ELR (cell line): Measurements from ENCODE around the gene SLC16A14.
"Not testable (repeated sequence)": the region's sequence is repeated elsewhere in the genome, so short reads cannot be mapped to it uniquely, and the experiment has no call there.

ENCODE experiments used
- DNase-seq: peaks from one replicate; pipeline ENCODE4 v3.0.0-alpha.2; 2015; ENCODE audit warnings: low read depth

SLC16A14 gene, protein sequence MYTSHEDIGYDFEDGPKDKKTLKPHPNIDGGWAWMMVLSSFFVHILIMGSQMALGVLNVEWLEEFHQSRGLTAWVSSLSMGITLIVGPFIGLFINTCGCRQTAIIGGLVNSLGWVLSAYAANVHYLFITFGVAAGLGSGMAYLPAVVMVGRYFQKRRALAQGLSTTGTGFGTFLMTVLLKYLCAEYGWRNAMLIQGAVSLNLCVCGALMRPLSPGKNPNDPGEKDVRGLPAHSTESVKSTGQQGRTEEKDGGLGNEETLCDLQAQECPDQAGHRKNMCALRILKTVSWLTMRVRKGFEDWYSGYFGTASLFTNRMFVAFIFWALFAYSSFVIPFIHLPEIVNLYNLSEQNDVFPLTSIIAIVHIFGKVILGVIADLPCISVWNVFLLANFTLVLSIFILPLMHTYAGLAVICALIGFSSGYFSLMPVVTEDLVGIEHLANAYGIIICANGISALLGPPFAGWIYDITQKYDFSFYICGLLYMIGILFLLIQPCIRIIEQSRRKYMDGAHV

DNA sequence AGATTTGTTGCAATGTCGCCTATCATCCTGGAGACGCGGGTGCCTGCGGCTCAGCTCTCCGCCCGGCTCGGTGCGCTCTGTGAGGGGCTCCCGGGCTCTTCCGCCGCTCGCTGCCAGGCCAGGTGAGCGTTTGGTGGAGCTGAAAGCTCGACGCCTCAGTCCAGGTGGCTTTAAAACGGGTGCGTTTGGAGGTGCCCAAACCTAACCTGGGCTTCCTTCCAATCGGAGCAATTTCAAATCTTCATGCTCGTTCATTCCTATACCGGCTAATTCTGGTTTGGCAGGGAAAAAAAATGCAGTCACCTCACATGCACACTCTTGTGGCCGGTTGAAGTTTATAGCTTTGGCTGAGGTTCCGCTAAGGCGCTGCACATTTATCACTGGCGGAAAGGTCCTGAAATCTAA, at the start of gene SLC16A14:
TSS of gene SLC16A14 (minus strand) at position 274 of the 405 bp plus-strand sequence. CDS start 9,572 bp downstream, outside the sequence.
- DNase-seq, result peak; percentile 52

DNA sequence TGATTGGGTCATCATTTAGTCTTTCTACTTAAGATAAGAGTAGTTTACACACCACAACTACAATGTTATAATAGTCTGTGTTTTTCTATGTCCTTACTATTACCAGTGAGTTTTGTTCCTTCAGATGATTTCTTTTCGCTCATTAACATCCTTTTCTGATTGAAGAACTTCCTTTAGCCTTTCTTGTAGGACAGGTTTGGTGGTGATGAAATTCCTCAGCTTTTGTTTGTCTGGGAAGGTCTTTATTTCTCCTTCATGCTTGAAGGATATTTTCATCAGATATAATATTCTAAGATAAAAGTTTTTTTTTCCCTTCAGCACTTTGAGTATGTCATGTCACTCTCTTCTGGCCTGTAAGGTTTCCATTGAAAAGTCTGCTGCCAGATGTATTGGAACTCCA, 38.0 kb upstream of the SLC16A14 start:
- DNase-seq, result no peak

DNA sequence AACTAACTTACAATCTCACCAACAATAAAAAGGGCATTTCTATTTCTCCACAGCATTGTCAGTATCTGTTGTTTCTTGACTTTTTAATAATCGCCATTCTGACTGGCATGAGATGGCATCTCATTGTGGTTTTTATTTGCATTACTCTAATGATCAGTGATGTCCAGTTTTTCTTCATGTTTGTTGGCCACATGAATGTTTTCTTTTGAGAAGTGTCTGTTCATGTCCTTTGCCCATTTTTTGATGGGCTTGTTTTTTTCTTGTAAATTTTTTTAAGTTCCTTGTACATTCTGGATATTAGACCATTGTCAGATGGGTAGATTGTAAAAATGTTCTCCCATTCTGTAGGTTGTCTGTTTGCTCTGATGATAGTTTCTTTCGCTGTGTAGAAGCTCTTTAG, 33.2 kb upstream of the SLC16A14 start:
- not testable (repeated sequence) for DNase-seq

DNA sequence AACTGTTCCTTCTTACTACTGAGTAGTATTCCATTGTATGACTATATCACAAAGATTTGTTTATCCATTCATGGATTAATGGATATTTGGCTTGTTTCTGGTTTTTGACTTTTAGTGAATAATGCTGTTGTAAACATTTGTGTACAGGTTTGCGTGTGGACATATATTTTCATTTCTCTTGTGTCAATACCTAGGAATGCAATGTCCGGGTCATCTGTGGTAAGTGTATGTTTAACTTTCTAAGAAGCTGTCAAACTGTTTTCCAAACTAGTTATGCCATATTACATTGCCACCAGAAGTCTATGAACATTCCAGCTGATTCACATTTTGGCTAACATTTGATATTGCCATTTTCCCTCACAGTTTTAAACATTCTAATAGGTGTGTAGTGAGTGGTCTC, 29.1 kb upstream of the SLC16A14 start:
- DNase-seq, result peak; percentile 68

DNA sequence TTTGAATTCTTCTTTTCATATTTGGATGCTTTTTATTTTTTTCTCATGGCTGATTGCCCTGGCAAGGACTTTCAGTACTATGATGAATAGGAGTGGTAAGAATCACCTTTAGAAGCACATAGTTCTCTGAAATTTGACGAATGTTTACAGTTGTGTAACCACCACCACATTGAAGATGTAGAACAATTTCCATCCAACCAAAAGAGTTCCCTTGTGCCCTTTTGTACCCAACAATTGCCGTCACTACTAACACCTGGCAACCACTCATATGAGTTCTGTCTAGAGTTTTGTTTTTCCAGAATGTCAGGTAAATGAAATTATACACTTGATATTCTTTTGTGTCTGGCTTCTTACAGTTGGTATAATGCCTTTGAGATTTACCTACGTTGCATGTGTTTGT, 28.7 kb upstream of the SLC16A14 start:
- no peak for DNase-seq

DNA sequence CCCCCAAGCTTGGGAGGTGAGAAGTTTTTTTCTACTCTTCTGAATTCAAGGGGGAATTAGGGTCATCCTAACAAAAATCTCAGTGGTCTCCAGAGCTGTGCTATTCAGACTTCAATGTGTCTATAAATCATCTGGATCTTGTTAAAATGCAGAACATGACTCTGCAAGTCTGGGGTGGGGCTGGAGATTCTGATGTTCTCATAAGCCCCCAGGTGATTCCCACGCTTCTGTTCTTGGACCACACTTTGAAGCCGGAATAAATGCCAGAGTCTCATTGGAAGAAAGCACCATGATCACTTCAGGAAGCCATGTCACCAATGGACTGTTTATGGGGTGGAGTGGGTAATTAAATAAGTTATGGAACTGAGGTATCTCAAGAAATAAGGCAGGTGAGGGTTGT, 22.2 kb upstream of the SLC16A14 start:
- no peak for DNase-seq

DNA sequence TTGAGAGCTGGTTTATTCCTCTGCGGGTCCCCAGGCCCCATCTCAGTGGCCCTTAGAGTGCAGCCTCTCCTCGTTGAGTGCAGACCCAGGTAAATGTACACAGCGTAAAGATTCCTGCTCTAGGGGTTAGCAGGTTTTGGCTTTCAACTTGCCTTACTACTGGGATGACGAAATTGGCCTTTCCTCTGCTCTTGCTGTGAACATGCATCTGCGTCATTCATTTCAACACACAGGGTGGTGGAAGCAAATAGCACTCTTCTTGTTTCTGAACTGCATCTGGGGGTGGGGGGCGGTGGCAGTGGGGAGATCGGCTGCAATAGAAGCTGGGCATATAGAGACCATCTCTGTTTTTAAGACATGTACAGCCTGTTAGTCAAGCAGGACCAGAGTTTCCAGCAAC, 16.5 kb upstream of the SLC16A14 start:
- no peak for DNase-seq

DNA sequence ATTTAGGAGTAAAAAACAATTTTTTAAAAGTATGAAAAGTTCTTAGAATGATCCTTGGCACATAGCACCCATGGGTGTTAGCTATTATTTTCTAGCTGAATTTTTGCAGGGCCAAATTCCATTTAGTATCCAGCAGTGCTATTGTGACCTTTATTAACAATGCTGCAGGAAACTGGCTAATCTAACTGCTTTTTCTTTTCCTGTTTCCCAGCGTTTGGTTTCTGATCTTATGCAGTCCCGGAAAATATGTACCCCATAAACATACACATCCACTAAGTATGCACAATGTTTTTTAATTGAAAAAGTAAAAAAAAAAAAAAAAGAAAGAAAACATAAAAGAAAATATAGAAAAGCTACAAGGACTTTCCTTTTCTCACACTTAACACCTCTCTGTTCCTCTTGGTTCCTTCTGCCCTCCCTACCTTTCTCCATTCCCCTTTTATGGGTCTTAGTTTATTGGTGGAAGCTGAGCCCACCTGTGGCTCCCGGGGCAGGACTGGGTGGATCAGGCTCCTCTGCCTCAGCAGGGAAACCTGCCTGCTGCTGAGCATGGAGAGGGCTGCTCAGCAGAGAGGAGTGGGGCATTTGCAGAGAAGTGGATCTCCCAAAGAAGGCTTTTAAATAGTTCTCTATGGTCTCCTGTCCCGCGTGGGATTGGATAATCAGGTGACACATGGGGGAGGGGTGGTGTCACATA, 9.3 kb upstream of the SLC16A14 start:
- DNase-seq, result no peak

DNA sequence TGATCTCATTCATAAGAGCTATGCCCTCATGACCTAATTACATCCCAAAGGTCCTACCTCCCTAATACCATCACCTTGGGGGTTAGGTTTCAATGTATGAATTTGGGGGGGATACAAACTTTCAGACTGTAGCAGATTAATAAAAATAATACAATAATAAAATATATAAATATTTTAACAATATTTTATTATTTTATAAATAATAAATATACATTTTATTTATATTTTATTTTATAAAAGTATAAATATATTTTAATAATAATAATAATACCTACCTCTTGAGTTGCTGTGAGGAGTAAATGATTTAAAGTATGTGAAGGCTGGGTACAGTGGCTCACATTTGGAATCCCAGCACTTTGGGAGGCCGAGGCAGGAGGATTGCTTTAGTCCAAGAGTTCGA, 8.1 kb upstream of the SLC16A14 start:
- no peak for DNase-seq

DNA sequence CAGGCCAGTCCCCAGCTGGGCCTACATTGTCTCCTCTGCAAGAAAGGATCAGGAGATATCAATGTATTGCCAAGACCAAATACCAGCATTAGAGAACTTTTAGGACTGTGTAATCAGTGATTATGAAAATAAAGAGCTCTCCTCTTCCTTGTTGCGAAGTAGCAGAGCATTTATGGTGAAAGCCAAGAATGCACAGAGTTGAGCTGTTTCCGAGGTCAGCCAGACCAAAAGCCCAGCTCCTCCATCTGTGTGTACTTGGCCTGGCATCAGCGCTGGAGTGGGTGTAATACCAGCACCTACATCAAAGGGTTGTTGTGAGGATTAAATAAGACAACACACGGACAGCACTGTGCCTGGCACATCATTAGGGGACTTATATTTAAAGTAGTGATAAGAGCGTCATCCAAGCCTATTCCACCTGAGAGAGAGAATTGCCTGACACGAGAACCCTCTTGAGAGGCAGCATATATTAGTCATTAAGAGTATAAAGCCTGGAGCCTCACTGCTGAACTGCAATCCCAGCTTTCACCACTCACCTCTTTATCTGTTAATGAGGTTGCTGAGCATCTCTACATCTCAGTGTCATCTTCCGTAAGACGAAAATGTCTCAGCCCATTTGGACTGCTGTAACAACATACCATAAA, 7.4 kb upstream of the SLC16A14 start:
- DNase-seq, result peak; percentile 20

DNA sequence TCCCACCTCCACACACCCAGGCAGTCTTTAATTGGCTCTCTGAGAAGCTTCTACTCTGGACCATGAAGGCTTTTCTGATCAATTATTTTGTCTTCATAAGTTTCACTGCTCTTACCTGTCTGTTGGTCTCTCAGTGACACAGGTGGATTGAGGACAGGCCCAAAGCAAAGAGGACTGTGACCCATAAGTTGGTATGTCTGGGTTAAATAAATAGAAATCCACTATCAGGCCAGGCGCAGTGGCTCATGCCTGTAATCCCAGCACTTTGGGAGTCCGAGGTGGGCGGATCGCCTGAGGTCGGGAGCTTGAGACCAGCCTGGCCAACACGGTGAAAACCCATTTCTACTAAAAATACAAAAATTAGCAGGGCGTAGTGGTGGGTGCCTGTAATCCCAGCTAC, 2.7 kb upstream of the SLC16A14 start:
- no peak for DNase-seq

DNA sequence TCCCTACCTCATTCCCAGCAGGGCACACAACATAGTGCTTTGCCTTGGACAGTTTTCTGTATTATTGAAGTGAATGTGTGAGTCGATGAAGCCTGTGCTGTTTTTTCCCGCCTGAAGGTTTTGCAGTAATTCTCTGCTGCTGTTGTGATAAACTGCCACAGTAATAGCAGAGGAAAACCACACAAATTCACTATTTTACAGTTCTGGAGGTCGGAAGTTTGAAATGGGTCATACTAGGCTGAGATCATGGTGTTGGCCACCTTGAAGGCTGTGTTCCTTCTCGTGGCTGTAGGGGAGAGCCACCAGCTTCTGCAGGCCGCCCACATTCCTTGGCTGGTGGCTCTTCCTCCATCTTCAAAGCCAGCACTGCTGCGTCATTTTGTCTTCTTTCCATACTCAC, 678 bp upstream of the SLC16A14 start:
- DNase-seq, result no peak

DNA sequence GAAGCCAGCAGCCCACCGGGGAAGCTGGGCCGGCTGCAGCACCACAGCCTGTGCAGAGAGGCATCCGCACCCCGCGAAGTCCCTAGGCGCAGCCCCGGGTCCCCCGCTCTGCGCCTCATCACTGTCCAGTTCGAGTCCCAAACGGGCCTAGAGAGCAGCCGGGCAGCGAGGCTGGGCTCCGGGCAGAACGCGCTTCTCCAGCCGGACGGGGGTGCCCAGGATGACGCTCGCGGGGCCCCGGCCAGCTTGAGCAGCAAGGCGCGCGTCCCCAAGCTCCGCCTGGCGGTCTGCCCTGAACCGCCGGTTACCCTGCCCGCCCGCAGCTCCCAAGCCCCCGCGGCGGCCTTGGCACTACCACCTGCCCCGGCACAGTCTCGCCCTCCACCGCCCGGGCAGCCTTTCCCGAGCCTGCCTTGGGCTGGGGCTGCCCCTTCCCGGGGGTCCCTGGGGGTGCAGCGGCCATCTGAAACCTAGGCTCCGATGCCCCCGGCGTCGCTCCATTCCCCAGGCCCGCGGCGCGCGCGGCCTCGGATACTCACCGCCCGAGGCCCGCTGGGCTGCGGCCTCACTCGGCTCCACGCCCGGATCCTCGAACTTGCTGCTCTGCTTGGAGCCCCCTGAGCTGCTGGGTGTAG, 591 bp downstream of the SLC16A14 start:
- DNase-seq, result peak; percentile 75

DNA sequence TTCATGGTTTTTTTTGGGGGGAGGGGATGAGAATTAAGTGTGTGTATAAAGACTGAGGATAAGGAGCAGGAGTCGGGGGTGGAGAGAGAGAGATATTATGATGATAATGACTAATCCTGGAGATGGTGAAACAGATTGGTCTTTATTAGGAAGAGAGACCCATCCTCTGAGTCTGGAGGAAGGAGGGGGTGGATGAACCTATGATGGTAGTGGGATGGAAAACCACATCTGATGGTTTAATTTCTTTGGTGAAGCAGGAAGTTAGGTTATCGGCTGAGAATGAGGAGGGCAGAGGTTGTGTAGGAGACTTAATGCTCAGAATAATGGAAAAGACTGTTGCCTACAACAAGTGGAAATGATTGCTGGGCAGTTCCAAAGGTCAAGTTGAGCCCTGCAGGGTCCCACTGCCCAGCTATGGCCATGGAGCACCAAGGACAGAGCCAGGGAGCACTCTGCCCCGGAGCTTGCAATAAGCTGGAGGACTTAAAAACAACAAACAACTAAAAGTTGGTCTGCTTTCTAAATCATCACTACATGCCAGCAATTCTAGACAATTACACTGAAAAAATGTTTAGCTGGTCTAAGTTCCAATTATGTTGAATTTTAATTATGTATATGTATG, 7.9 kb downstream of the SLC16A14 start:
- no peak for DNase-seq

DNA sequence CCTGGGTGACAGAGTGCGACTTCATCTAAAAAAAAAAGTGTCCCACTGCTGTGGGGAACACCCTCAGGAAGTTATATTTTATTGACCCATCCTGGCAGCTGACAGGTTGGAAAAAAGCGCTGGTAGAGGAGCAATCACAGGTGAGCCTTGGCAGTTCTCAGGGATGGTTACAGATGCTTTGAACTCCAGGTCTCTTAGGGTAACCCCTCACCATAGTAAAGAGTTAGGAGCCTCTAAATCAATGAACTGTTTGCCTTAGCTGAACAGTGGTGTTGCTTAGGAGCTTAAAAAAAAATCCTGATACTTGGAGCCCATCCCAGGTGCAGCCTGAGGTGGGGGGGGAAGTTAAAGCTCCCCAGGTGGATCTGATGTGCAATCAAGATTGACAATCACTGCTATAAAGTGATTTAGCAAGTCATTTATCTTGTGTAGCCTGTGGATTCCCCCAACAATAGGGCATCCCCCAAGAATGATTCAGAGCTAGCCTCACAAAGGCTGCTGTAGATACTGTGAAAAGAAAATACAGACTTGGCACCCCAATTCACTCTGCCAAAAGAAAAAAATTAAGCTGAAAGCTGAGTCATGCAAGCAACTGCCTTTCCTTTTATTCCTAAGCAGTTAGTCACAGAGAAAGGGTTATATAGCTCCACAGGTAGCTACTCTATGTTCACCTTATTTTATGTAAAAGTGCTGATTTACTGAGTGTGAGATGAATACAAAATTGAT, 14.8 kb downstream of the SLC16A14 start:
- DNase-seq, result peak; percentile 73

DNA sequence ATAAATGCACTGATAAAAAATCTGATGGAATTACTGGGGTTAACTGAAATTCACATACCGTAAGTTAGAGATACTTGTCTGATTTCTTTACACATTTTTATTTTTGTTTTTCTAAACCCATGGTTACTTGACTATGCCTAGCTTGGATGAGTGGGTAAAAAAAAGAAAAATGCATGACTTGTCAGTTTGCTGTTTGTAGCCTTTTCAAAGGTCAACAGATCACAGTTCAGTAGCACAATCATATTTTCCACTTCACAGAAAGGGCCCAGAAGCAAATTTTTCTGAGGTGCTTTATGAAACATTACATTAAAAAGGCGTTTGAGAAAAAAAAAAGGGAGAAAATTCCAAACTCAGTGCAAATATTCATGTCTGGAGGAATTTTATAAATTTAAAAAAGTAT, 16.4 kb downstream of the SLC16A14 start:
- no peak for DNase-seq

DNA sequence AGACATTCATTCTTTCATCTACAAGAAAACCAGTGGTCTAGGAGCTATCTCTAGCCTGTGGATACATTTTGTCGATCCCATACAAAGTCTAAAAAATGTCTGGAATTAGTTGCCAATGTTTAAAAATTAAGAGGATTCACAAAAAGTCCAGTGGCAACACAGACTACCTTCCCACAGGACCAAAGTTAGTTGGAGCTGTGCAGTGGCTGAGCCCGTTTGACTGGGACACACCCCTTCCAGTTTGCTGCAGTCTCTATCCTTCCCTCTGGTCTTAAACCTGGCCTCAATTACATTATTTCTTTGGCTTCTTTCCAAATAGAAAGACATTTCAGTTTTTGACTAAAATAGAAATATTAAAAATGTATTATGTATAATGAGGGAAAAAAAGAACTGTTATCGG, 18.6 kb downstream of the SLC16A14 start:
- no peak for DNase-seq

DNA sequence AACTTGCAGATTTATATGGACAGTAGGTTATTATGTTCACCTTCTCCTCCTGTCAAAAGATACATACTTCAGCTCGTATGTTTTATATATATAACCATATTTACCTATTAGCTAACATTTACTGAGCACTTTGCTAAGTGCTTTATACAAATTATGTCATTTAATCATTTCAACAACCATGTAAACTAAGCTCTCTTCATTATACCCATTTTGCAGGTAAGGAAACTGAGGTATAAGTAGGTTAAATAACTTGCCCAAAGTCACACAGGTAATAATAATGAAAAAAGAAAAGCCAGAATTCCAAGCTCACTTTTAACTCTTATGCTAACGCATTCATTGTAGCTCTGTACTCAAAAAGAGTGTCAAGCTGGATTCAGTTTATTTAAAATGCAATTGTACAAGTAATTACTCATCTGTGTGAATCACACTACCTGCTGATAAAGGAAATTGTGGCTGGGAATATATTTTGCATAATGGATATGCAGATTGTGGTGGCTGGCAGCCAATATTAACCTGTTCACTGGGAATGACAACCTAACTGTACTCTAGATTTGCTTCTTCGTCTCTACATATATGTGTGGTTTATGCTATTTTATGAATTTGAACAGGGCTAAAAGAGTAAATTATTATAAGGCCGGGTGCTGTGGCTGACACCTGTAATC, 20.6 kb downstream of the SLC16A14 start:
- no peak for DNase-seq

DNA sequence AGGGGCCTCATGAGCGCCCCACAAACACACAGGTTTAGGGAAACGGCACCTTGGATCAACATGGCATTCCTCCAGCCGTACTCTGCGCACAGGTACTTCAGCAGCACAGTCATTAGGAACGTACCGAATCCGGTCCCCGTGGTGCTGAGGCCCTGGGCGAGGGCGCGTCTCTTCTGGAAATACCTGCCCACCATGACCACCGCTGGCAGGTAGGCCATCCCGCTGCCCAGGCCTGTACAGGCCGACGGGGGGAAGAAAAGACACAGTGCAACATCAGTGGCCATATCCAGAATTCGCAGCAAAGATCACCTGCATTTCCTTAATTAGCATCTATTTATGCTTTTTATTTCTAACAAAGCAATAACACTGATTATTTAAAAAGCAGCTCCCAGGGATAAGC, 22.2 kb downstream of the SLC16A14 start:
- no peak for DNase-seq

DNA sequence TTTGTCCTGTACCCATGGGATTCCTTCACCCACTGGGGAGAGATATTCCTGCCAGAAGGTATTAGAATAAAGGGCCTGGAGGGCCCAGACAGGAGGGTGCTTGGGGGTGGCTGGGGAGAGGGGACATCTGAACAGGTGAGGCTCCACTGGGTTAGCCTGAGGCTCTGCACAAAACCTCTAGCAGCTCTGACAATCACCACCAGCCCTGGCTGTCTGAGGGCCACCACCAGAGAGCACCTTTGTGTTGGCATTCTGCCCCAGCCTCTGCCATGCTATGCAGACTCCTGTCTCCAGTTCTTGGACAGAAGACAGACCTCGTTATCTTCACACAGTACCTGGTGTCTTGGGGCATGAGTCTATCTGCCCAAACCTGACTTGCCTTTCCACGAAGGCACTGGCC, 25.3 kb downstream of the SLC16A14 start:
- no peak for DNase-seq

DNA sequence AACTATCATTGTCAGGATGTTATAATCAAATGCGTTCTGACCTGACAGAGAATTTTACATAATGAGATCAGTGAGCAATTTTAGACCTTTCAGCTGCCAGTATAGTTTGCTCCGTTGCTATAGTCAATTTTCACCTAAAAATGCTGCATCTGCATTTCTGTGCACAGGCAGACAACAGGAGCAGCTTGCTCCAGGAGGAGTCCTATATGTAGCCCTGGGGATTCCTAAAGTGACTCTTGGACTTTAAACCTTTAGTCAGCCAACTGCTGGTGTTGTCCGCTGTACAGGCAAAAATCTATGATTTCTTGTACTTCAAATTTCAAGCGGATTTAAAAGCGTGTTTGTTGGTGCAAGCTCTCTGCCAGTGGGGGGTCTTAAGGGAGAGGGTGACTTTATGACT, 25.7 kb downstream of the SLC16A14 start:
- DNase-seq, result no peak
